HG02870 (cell line): ENCODE results near the gene CTAG2.
"Not testable (repeated sequence)": the region's sequence is repeated elsewhere in the genome, so short reads cannot be mapped to it uniquely, and the experiment has no call there.

ENCODE experiments used
- ATAC-seq: cut with Tn5 transposase; IDR thresholded peaks from one replicate; pipeline ENCODE4 v1.9.1; 2021; ENCODE audit warnings: mild to moderate bottlenecking, moderate library complexity; ENCODE audit not compliant: unreplicated experiment

Gene CTAG2

DNA sequence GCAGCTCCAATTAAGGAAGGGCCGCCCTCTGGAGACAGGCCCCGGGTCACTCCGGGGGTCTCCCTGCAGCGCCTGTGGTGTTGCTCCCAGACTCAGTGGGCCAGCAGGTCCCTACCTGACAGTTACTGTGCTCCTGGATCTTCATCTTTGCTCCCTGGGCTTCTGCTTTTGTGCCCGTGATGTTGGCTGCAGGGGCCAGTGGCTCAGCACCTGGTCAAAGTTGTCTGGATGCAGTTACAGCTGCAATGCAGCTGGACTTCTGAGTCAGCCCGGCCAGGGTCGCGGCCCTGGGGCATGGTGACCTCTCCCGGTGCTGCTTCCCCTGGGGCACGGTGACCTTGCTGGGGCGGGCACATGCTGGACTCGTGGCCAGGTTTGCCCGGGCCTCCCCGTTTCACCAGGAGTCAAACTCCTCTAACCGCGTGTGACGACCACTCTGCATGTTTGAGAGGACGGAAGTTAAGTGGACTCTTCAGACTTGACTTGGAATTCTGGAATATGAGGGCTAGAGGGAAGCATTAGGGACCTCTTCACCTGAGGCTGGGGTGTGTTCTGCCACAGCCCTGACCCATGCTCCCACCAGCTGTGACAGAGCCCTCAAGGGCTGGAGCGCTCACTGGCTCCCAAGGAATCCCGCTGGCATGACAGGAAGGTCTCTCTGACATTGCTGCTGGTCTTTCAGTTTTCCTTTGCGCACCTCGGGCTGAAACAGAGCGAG lies 3.7 kb downstream of the CTAG2 start:
- no peak for ATAC-seq

DNA sequence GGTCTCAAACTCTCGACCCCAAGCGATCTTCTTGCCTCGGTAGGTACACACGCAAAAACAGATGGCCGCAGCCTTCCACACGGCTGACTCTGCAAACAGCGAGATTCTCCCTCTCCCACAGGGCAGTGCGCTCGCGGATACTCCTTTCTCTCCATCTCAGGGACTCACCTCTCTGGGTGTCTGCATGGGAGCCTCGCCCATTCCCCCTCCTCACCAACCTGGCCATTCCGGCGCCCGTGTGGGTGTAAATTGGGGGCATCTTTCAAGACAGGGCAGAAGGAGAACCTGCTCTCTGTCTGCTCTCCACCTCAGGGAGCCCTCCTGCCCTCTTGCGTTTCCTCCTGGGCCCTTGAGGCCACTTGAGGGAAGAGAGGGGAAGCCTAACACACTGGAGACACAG lies 4.4 kb downstream of the CTAG2 start:
- ATAC-seq, result no peak

DNA sequence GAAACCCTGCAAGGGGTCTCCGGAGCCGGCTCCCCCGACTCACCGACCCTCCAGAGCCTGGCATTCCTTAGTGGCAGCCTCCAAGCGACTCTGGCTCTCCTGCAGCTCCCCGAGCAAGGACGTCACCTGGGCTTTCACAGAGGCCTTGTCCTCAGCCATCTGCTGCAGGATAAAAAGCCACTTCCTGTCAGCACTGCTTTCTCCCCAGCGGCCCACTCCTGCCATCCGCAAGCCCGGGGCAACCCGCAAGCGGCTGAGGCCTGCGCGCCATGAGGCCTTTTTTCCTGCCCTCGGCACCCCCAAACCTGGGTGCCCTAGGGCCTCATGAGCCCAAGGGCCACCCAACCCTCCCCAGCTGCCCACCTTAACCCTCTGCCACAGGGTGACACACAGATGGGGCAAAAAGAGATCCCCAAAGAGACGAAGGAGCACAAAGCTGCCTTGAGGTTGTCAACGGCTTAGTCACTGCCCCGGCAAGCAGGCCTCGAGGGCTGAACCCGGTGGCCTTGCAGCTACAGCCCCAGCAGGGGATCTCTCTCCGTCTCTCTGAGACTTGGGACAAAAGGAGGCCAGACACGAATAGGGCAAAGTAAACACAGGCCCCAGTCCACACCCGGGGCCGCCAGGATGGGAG lies 7.5 kb downstream of the CTAG2 start:
- not testable (repeated sequence) for ATAC-seq

DNA sequence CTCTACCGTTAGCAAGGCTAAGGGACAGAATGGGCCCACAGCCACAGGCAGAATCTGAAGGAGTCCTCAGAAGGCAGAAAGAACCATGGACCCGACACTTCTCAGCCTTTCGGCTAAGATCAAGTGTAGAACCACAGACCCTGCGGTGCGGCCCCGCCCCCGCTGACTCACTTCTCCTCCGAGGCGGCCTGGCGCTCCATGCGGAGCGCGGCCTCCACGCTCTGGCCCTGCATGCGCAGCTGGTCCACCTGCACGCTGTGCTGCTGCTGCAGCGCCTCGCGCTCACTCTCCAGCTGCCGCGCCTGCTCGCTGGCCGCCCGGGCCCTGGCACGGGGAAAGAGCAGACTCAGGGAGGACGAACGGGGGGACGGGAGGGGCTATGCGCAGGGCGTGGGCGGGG lies 9.7 kb downstream of the CTAG2 start:
- ATAC-seq, result not testable (repeated sequence)

DNA sequence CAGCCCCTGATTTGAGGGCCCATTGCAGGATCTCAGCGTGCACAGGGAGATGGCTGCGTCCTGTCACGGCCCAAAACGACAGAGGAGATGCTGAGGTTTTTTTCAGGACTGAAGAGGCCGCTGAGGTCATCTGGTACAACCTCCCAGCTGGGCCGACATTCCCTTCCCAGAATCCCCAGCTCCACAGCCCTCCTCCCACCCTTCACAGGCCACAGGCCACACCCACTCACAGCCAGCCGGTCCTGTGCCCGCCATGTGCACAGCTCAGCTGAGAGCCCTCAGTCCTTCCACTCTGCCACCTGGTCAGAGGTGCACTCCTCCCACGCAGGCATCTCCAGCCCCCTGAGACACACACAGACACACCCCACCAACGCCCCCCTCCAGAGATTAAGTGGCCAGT lies 11.6 kb downstream of the CTAG2 start:
- ATAC-seq, result not testable (repeated sequence)

DNA sequence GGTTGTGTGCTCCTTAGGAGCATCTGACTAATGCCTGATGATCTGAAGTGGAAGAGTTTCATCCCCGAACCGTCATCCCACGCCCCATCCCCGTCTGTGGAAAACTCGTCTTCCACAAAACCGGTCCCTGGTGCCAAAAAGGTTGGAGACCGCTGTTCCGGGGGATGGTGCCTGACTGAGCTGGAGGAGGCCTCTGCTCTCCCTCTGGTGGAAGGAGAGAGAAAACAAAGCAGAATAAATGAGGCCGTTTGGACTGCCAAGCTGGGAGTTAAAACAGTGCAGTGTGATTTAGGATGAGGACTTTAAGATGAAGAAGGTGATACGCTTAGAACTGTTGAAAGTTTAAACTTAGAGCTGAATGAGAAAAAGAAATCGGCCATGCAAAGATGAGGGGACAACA lies 19.7 kb downstream of the CTAG2 start:
- ATAC-seq, result not testable (repeated sequence)

DNA sequence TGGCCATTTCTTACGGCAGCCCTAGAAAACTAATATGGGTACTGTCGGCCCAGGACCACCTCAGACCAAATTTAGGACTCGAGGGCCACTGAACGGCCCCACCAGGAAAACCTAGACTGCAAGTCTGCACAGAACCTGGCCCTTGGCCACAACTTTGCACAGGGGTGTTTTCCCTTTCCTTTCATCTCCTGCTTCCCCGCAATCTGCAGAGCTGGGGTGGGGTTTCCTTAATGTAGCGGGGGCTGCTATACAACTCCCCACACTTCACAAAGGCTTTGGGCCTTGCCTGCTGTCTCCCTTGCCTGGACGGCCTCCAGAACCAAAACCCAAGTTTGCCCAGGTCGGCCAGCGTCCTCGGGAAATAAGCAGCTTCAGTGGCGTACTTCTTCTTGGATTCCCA lies 22.4 kb downstream of the CTAG2 start:
- not testable (repeated sequence) for ATAC-seq

DNA sequence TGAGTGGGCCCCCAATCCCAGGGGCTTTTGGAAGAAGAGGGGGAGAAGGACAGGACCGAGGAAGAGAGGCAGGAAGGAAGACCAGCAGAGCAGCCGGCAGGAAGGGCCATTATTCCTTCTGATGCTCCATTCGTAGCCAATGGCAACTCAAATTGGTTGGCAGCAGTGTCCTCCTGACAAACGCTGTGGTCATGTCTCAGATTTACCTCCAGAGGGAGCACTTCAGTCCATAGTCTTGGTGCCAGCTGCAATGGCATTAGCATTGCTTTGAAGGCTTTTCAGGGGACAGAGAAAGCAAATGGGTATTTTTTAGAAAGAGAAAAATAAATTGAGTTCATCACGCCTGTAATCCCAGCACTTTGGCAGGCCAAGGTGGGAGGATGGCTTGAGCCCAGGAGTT lies 24.4 kb downstream of the CTAG2 start:
- ATAC-seq, result not testable (repeated sequence)

DNA sequence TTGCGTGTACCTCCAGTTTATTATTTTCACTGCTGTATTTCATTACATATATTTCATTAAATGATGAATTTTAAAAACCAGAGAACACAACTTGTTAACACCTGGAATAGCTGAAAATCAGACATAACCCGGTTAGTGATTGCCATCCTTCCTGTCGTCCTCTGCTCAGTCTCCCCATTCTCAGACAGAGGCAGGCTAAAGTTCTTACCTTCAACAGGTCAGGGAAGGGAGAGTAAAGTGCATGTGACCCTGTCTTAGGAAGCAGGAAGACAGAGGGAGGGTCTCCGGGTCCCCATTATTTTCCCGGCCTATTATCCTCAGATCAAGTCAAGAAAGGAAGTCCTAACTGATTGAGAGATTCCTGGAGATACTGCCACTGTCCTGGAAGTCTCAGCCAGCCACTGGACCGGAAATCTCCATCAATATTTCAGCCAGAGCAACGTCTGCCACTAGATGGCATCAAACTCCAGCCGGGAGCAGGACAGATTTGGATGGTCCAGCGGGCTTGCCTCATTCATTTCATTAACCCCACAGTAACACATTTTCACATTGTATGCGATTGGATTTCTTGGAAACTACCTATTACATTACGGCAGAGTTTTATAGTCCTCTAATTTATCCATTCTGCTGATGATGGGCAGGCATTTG lies 32.5 kb downstream of the CTAG2 start:
- not testable (repeated sequence) for ATAC-seq

DNA sequence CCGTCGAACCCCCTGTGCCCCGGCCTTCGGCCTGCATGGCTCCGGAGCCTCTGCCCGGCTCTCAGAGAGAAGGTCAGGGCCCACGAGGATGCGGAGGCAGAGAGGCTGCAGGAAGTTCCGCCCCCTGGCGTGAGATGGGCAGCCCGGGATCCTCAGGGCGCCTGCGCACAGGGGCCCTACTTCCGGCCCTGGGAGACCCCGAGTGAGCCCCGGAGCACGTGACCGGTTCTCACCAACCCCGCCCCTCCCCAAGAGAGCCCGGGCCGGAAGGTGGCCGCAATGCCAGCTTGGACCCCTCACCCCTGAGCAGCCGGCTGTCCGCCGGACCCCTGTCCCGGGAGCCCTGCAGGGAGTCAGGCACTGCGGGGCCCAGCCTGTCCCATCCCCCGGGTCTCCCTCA lies 34.2 kb downstream of the CTAG2 start, which contains the start of gene CTAG1B:
TSS of gene CTAG1B (minus strand) at position 101 of the 400 bp plus-strand sequence. CDS start at position 37, 64 bp downstream.
- ATAC-seq, result not testable (repeated sequence)

DNA sequence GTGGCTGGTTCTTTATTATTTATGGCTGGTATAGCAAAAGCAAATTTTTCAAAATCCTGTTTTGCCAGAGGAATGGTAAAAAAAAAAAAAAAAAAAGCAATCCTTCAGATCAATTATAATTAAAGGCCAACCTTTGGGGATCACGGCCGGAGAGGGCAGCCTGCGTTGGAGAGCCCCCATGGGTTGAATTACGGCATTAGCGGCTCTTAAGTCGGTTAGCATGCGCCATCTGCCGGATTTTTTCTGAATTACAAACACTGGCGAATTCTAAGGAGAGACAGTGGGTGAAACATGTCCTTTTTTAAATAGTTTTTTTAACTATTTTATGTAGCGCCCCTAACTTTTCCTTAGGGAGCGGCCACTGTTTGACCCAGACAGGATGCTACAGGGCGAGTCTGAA lies 39.8 kb downstream of the CTAG2 start:
- ATAC-seq, result not testable (repeated sequence)

DNA sequence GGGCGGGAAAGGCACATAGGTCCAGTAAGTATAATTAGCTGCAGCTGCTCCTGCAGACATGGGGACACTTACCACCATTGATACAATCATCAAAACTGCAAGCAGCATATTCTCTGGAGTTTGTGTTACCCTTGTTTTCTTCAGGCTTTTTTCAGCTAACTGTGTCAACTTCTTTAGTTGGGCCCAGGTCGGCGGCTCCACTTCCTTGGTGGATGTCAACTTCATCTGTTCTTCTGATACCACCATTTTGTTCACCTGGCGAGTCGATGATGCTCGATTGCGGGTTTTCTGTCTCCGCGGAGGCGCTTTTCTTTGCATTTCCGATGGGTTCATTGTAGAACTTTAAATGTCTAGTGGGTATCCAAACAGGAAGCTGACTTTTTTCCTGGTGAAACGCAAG lies 42.2 kb downstream of the CTAG2 start:
- not testable (repeated sequence) for ATAC-seq

DNA sequence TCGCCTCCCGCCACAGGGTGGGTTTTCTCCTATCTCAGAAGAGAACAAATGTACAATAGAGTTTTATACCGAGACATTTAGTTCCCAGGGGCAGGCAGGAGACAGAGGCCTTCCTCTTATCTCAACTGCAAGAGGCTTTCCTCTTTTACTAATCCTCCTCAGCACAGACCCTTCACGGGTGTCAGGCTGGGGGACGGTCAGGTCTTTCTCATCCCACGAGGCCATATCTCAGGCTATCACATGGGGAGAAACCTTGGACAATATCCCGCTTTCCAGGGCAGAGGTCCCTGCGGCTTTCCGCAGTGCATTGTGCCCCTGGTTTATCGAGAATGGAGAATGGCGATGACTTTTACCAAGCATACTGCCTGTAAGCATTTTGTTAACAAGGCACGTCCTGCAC lies 44.6 kb downstream of the CTAG2 start:
- not testable (repeated sequence) for ATAC-seq

DNA sequence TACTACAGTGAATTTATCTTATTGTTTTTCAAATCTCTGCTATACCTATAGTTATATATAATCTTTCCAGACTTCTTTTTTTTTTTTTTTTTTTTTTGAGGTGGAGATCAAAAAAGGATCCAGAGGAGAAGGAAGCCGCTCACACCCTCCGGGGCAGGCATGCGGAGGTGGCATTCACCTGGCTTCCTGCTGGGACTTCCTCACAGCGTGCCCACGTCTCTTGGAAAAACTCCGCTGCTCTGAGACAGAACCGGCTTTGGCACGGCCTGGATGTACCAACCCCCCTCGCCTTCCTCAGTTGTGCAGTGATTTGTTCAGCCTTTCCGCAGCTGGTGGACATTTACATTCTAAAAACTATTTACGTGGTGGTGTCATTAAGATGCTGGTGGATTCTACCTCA lies 45.4 kb downstream of the CTAG2 start:
- not testable (repeated sequence) for ATAC-seq

DNA sequence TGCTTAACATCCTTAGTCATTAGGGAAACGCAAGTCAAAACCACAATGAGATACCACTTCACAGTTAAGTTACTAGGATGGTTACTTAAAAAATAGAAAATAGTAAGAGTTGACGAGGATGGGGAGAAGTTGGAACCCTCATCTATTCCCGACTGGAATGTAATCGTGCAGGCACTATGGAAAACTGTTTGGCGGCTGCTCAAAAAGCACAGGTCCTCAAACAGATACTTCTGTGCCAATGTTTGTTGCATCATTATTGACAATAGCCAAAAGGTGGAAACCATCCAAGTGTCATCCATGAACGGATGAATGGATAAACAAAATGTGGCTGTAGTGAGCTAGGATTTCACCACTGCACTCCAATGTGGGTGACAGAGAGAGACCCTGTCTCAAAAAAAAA lies 46.0 kb downstream of the CTAG2 start:
- ATAC-seq, result no peak

DNA sequence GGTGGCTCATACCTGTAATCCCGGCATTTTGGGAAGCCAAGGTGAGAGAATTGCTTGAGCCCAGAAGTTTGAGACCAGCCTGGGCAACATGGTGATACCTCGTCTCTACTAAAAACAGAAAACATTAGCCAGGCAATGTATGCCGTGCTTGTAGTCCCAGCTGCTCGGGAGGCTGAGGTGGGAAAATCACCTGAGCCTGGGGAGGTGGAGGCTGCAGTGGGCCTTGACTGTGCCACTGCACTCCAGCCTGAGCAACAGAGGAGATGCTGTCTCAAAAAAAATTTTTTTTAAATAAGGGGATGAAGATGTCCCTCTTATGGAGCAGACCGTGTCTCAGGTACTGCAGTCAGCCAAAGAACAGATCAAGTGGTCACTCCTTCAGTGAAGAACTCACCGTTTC lies 47.8 kb downstream of the CTAG2 start:
- ATAC-seq, result no peak

DNA sequence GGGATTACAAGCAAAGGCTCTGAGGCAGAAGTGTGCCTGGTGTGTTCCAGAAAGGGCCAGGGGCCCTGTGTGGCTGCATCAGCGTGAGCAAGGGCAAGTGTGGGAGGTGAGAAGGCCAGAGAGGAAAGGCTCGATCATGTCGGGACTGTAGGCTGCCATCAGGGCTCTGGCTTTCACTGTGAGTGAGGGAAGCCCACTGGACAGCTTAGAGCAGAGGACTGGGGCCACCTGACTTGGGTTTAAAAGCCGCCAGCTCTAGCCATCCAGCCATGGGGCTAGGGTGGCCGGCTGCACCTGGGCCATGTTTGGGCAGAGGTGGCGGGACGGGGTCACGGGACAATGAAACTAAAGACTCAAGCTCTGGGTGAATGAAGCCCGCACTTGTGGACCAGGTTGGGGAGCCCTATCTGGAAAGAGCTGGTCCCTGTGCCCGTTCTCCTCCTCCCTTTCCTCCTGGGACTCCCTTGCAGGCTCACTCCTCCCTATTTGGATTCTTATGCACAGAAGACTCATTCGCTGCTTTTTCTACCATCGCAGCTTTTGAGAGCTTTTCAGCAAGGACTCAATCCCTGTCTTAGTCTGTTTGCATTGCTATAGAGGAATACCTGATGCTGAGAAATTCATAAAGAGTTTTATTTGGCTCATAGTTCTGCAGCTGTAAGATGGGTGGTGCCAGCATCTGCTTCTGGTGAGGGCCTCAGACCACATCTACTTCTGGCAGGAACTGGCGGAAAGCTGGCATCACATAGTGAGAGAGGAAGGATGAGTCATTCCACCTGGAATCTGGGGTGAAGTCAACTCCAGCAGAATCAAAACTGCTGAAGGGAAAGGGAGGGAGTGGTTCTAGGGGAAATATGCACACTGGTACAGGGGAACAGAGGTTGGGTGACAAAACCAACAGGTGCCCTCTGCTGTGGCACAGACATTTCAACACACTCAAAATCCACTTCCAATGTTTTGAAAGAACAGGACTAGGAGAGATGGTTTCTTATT lies 49.6 kb downstream of the CTAG2 start:
- ATAC-seq, result no peak

DNA sequence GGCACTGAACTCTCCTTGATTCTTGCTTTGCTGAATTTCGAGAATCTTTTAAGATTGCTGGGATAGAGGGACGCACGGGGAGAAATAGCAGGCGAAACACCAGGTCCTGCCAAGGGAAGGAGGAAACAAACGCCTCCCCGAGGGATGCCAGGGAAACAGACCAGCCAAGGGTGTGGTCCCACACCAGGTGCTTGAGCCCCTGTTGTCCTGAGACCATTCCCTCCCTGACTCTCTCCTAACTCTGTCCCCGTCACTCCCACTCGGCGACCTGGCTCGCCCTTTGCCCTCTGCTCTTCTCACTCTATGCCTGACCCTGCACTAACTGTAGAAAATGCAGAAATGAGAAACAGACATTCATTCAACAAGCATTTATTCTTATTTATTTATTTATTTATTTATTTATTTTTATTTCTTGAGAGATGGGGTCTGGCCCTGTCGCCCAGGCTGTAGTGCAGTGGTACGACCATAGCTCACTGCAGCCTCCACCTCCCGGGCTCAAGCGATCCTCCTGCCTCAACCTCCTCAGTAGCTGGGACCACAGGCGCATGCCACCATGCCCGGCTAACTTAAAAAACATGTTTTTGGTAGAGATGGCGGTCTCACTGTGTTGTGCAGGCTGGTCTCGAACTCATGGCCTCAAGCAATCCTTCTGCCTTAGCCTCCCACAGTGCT lies 50.5 kb downstream of the CTAG2 start:
- ATAC-seq, result no peak

DNA sequence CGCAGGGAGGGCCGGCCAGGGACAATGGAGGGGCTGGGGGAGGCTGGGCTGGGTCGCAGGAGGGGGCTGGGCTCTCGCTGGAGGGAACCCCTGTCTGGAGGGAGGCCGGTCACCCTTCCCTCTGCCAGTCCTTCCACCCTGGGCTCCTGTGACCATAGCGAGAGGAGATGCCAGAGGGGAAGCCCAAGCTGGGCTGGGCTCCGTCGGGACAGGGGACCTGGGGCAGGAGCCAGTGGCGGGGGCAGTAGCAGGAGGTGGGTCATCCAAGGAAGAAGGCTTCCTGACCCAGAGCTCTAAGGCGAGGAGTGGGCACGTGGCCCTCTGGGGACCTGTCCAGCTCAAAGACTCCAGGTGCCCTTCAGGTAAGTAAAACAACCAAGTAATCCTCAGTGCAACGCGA lies 51.2 kb downstream of the CTAG2 start:
- ATAC-seq, result no peak
